Loucy (cell line): ENCODE data around the gene PTPRN2.

ENCODE experiments used
- H2AFZ ChIP-seq: fragments of 200-600 bp; sonication (generic); 2 replicates; pipeline ENCODE4 v1.6.0; 2016; ENCODE audit warnings: antibody characterized with exemption, mild to moderate bottlenecking, low read length, moderate library complexity
- H3F3A ChIP-seq: fragments of 200-600 bp; 2 replicates; pipeline ENCODE4 v1.6.0; 2016; ENCODE audit warnings: antibody characterized with exemption, low read depth, mild to moderate bottlenecking
- H3K27me3 ChIP-seq: fragments of 200-600 bp; sonication (generic); 2 replicates; pipeline ENCODE4 v1.6.1; 2014; ENCODE audit warnings: low read length, mild to moderate bottlenecking; ENCODE audit not compliant: insufficient read depth, poor library complexity, severe bottlenecking
- H3K36me3 ChIP-seq: fragments of 200-600 bp; sonication (generic); 2 replicates; pipeline ENCODE4 v1.6.1; 2016; ENCODE audit warnings: low read length; ENCODE audit not compliant: insufficient read depth
- H3K4me1 ChIP-seq: fragments of 200-600 bp; sonication (generic); 2 replicates; pipeline ENCODE4 v1.5.1; 2014; ENCODE audit warnings: low read length, mild to moderate bottlenecking; ENCODE audit not compliant: insufficient read depth, poor library complexity, severe bottlenecking
- H3K4me2 ChIP-seq: fragments of 200-600 bp; sonication (generic); 2 replicates; pipeline ENCODE4 v1.6.0; 2014; ENCODE audit warnings: antibody characterized with exemption, low read length, low read depth, mild to moderate bottlenecking; ENCODE audit not compliant: poor library complexity, severe bottlenecking
- H3K4me3 ChIP-seq: fragments of 200-600 bp; sonication (generic); 2 replicates; pipeline ENCODE4 v1.5.1; 2014; ENCODE audit warnings: low read length, mild to moderate bottlenecking, mixed read lengths; ENCODE audit not compliant: poor library complexity, severe bottlenecking
- H3K79me2 ChIP-seq: fragments of 200-600 bp; sonication (generic); 2 replicates; pipeline ENCODE4 v1.6.1; 2014; ENCODE audit warnings: low read length; ENCODE audit not compliant: insufficient read depth
- H3K9ac ChIP-seq: fragments of 200-600 bp; sonication (generic); 2 replicates; pipeline ENCODE4 v1.6.0; 2014; ENCODE audit warnings: mild to moderate bottlenecking, low read depth, low read length, moderate library complexity; ENCODE audit not compliant: poor library complexity, severe bottlenecking
- H3K9me2 ChIP-seq: fragments of 200-600 bp; sonication (generic); replicated peaks from 2 replicates; pipeline ENCODE4 v1.6.1; 2016; ENCODE audit warnings: low read depth, low read length, mixed read lengths
- H3K9me3 ChIP-seq: fragments of 200-600 bp; sonication (generic); 2 replicates; pipeline ENCODE4 v1.6.1; 2014; ENCODE audit warnings: mild to moderate bottlenecking, antibody characterized with exemption, low read length, low read depth; ENCODE audit not compliant: insufficient read depth
- H4K20me1 ChIP-seq: fragments of 200-600 bp; sonication (generic); 2 replicates; pipeline ENCODE4 v1.6.0; 2014; ENCODE audit warnings: antibody characterized with exemption, low read length, mild to moderate bottlenecking; ENCODE audit not compliant: insufficient read depth, poor library complexity, severe bottlenecking
- EZH2phosphoT487 ChIP-seq: fragments of 200-600 bp; IDR thresholded peaks from 2 replicates; pipeline ENCODE4 v1.6.1; 2018; ENCODE audit warnings: antibody characterized with exemption, mild to moderate bottlenecking, moderate library complexity, borderline replicate concordance
- TF ChIP-seq, protein P1 (sequence below): fragments of 200-600 bp; sonication (generic); conservative IDR thresholded peaks from 2 replicates; pipeline ENCODE4 v1.5.1; 2014; ENCODE audit warnings: mild to moderate bottlenecking, antibody characterized with exemption, low read length

Gene PTPRN2

DNA sequence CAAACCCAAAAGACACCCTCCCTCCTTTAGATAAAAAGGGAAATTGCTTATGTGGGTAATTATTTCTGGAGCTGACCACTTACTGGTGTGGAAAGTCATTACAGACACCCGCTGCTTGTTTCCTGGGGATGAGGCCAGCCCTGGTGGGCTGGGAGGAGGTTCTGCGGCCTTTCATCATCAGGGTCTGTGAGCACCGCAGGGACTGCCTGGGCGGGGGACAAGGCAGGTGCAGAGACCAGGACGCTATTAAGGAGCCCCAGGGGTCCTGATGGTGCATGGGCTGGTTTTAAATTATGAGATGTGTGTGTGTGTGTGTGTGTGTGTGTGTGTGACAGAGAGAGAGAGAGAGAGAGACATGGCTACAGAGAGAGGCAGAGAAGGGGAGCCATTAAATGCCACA, 1079.6 kb downstream of the PTPRN2 start:
- H3K36me3 ChIP-seq, result no peaks in the 10 kb centered on the region
- no peaks in the 10 kb centered on the region for H3F3A ChIP-seq
- no peak overlapping the region for H3K9ac ChIP-seq
- H4K20me1 ChIP-seq, result no peaks in the 10 kb centered on the region
- no peak overlapping the region for H2AFZ ChIP-seq
- TF ChIP-seq, protein P1, sequence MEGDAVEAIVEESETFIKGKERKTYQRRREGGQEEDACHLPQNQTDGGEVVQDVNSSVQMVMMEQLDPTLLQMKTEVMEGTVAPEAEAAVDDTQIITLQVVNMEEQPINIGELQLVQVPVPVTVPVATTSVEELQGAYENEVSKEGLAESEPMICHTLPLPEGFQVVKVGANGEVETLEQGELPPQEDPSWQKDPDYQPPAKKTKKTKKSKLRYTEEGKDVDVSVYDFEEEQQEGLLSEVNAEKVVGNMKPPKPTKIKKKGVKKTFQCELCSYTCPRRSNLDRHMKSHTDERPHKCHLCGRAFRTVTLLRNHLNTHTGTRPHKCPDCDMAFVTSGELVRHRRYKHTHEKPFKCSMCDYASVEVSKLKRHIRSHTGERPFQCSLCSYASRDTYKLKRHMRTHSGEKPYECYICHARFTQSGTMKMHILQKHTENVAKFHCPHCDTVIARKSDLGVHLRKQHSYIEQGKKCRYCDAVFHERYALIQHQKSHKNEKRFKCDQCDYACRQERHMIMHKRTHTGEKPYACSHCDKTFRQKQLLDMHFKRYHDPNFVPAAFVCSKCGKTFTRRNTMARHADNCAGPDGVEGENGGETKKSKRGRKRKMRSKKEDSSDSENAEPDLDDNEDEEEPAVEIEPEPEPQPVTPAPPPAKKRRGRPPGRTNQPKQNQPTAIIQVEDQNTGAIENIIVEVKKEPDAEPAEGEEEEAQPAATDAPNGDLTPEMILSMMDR, result no peak
- TF ChIP-seq EZH2phosphoT487, result no peak
- H3K27me3 ChIP-seq, result no peaks in the 10 kb centered on the region
- no peaks in the 10 kb centered on the region for H3K79me2 ChIP-seq
- H3K9me3 ChIP-seq, result no peaks in the 10 kb centered on the region; the same call in 1 of the 2 replicates
- H3K4me2 ChIP-seq, result no peak overlapping the region
- H3K4me1 ChIP-seq, result no peaks in the 10 kb centered on the region
- no peak overlapping the region for H3K4me3 ChIP-seq
- no peaks in the 10 kb centered on the region for H3K9me2 ChIP-seq

GRCh38 chr7:157506268-157506667, 1081.4 kb downstream of the PTPRN2 start:
- H3K4me3 ChIP-seq, result no peak overlapping the region
- no peaks in the 10 kb centered on the region; the same call in 1 of the 2 replicates for H3K9me3 ChIP-seq
- no peaks in the 10 kb centered on the region for H3K36me3 ChIP-seq
- no peaks in the 10 kb centered on the region for H3K9me2 ChIP-seq
- no peak overlapping the region for H3K9ac ChIP-seq
- H3K27me3 ChIP-seq, result no peaks in the 10 kb centered on the region
- no peaks in the 10 kb centered on the region for H4K20me1 ChIP-seq
- H2AFZ ChIP-seq, result no peak overlapping the region
- no peaks in the 10 kb centered on the region for H3K79me2 ChIP-seq
- H3F3A ChIP-seq, result no peaks in the 10 kb centered on the region
- TF ChIP-seq EZH2phosphoT487, result no peak
- TF ChIP-seq, protein P1, result no peak
- H3K4me1 ChIP-seq, result no peaks in the 10 kb centered on the region
- H3K4me2 ChIP-seq, result no peak overlapping the region

DNA sequence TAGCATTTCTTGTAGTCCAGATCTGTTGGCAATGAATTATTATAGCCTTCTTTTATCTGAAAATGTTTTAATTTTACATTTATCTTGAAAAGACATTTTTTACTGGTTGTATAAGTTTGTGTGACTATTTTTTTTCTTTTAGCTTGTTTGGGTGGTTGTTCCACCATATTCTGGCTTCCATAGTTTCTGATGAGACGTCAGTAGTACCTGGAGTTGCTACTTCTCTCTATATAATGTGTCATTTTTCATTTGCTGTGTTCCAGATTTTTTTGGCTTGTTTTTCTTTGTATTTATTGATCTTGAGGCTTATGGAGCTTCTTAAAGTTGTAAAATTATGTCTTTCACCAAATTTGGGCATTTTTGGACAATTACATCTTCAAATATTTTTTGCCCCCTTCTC, 1082.0 kb downstream of the PTPRN2 start:
- Histone ChIP-seq H3K9me3 (no peaks in the 10 kb centered on the region; the same call in 1 of the 2 replicates), H3K27me3 (no peaks in the 10 kb centered on the region), H3K4me1 (no peaks in the 10 kb centered on the region), H3F3A (no peaks in the 10 kb centered on the region), H3K4me3 (no peak overlapping the region), H4K20me1 (no peaks in the 10 kb centered on the region), H3K36me3 (no peaks in the 10 kb centered on the region), H3K9ac (no peak overlapping the region), H3K9me2 (no peaks in the 10 kb centered on the region), H3K79me2 (no peaks in the 10 kb centered on the region), H3K4me2 (no peak overlapping the region), H2AFZ (no peak overlapping the region)
- TF ChIP-seq EZH2phosphoT487, result no peak
- TF ChIP-seq, protein P1, result no peak
